Stimulated activated CD4-positive, alpha-beta T cell treated with anti-CD3 and anti-CD28 coated beads, Interleukin-4, amount 100 ng/mL, for 1 hour (primary cell): ENCODE results near the gene NFIB.

Experiments used
- DNase-seq: peaks from one replicate; pipeline ENCODE4 v3.0.0-alpha.2; 2020

Gene NFIB

GRCh38 chr9:14209399-14210345 is 104.3 kb downstream of the NFIB start:
- no peak for DNase-seq

GRCh38 chr9:14207352-14207995 is 106.5 kb downstream of the NFIB start:
- DNase-seq = no peak

GRCh38 chr9:14205463-14205862 is 108.5 kb downstream of the NFIB start:
- no peak for DNase-seq

GRCh38 chr9:14203356-14204056 is 110.4 kb downstream of the NFIB start:
- no peak for DNase-seq

GRCh38 chr9:14198841-14199455 is 115.0 kb downstream of the NFIB start:
- no peak for DNase-seq

GRCh38 chr9:14198047-14198840 is 115.7 kb downstream of the NFIB start:
- no peak for DNase-seq

- DNase-seq = no peak
Observed at GRCh38 chr9:14197325-14197858, 116.5 kb downstream of the NFIB start.

- DNase-seq = no peak
Observed at GRCh38 chr9:14193328-14193990, 120.5 kb downstream of the NFIB start.

GRCh38 chr9:14192556-14192955 is 121.4 kb downstream of the NFIB start:
- no peak for DNase-seq

GRCh38 chr9:14191512-14191911 is 122.4 kb downstream of the NFIB start:
- no peak for DNase-seq

- DNase-seq = no peak
Observed at GRCh38 chr9:14190240-14190639, 123.7 kb downstream of the NFIB start.

- no peak for DNase-seq
Observed at GRCh38 chr9:14189578-14189977, 124.4 kb downstream of the NFIB start.

- no peak for DNase-seq
Observed at GRCh38 chr9:14189146-14189545, 124.8 kb downstream of the NFIB start.

GRCh38 chr9:14188538-14188937 is 125.4 kb downstream of the NFIB start:
- DNase-seq = no peak

- no peak for DNase-seq
Observed at GRCh38 chr9:14188011-14188410, 125.9 kb downstream of the NFIB start.

- DNase-seq = no peak
Observed at GRCh38 chr9:14186096-14186495, 127.8 kb downstream of the NFIB start.

- no peak for DNase-seq
Observed at GRCh38 chr9:14185016-14185415, 128.9 kb downstream of the NFIB start.

- DNase-seq = no peak
Observed at GRCh38 chr9:14183001-14183400, 130.9 kb downstream of the NFIB start.

- DNase-seq = no peak
Observed at GRCh38 chr9:14180960-14181537, 132.9 kb downstream of the NFIB start.

GRCh38 chr9:14180093-14180959 is 133.6 kb downstream of the NFIB start:
- no peak for DNase-seq
